HL-60 (cell line): ENCODE results near the gene SNX9.

Experiments
- CTCF ChIP-seq: IDR thresholded peaks from one replicate; pipeline ENCODE4 v1.5.1; 2011; ENCODE audit warnings: low read length, control low read depth, inconsistent platforms; ENCODE audit not compliant: insufficient read depth
- POLR2AphosphoS5 ChIP-seq: IDR thresholded peaks from 2 replicates; pipeline ENCODE4 v1.6.1; 2012; ENCODE audit warnings: low read depth

GRCh38 chr6:157978021-157978783 is 155.2 kb downstream of the SNX9 start:
- TF ChIP-seq CTCF (no peak), POLR2AphosphoS5 (no peak)
